Putamen (tissue), 1 donor: ENCODE measurements around the gene HCN2.
"Not testable (repeated sequence)": the region's sequence is repeated elsewhere in the genome, so short reads cannot be mapped to it uniquely, and the experiment has no call there.

Experiments
- DNase-seq: peaks from one replicate; pipeline ENCODE4 v3.0.0-alpha.2; 2016; ENCODE audit warnings: low spot score

Gene HCN2

GRCh38 chr19:620166-620862 lies 30.6 kb downstream of the HCN2 start:
- DNase-seq: no peak

- not testable (repeated sequence) for DNase-seq
These were observed 31.5 kb downstream of the HCN2 start for GRCh38 chr19:621191-621590.

- no peak for DNase-seq
These were observed 32.1 kb downstream of the HCN2 start for GRCh38 chr19:621819-622218.

GRCh38 chr19:622666-623065 lies 33.0 kb downstream of the HCN2 start:
- DNase-seq: no peak

- DNase-seq: no peak
These were observed 33.7 kb downstream of the HCN2 start for GRCh38 chr19:623175-623916.

GRCh38 chr19:623974-624373 lies 34.3 kb downstream of the HCN2 start:
- DNase-seq: no peak

GRCh38 chr19:624433-625109 lies 34.9 kb downstream of the HCN2 start:
- no peak for DNase-seq

- no peak for DNase-seq
These were observed 35.6 kb downstream of the HCN2 start for GRCh38 chr19:625257-625656.

GRCh38 chr19:626566-626965 lies 36.9 kb downstream of the HCN2 start:
- DNase-seq: not testable (repeated sequence)

- no peak for DNase-seq
These were observed 38.5 kb downstream of the HCN2 start for GRCh38 chr19:628168-628567.

GRCh38 chr19:629515-629914 lies 39.8 kb downstream of the HCN2 start:
- DNase-seq: not testable (repeated sequence)

GRCh38 chr19:629961-630714 lies 40.5 kb downstream of the HCN2 start:
- DNase-seq: no peak

GRCh38 chr19:632579-633067 lies 42.9 kb downstream of the HCN2 start:
- no peak for DNase-seq

GRCh38 chr19:633068-633785 lies 43.5 kb downstream of the HCN2 start, which contains the start of gene POLRMT:
Gene POLRMT, minus strand, starts transcription at chr19:633537. Its CDS starts 25 bp downstream, at chr19:633512.
- peak; percentile 98 for DNase-seq

GRCh38 chr19:633786-634639 lies 44.3 kb downstream of the HCN2 start:
- no peak for DNase-seq

GRCh38 chr19:634975-635652 lies 45.4 kb downstream of the HCN2 start:
- DNase-seq: no peak

GRCh38 chr19:638906-639252 lies 49.2 kb downstream of the HCN2 start:
- DNase-seq: no peak

- DNase-seq: peak; percentile 87
These were observed 49.8 kb downstream of the HCN2 start, which contains the start of gene FGF22 for GRCh38 chr19:639253-640160. Gene FGF22, plus strand, starts transcription at chr19:639879. Its CDS starts 47 bp downstream, at chr19:639926.

- no peak for DNase-seq
These were observed 50.5 kb downstream of the HCN2 start for GRCh38 chr19:640161-640558.
